ENCODE measurements around the gene DAD1. TPM values are rescaled to one million over a fixed set of nuclear protein-coding genes. Genes with fewer than 3 reads are reported as not detected.

The DAD1 gene
- total RNA-seq, 2 experiments from 2014 or later, result 117 to 154 TPM

DNA sequence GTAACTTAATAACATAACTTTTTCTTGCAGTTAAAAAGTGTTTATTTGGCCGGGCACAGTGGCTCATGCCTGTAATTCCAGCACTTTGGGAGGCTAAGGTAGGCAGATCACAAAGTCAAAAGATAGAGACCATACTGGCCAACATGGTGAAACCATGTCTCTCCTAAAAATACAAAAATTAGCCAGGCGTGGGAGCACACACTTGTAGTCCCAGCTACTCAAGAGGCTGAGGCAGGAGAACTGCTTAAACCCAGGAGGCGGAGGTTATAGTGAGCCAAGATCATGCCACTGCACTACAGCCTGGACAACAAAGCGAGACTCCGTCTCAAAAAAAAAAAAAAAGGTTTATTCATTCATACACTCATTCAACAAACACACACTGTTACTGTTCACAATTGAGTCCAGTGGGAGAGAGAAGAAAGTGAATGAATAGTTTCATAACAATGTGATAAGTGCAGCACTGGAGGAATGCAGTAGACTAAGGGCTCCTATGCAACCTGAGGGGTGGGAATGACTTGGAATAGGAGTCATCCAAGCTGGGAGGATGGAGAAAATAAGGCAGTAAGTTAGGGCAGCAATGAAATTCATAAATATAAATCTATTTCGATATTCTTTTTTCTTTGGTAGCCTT is 19.8 kb downstream of the DAD1 start:
- Histone ChIP-seq H3K9me3 (ENCODE audit: low read length) (no peaks in the 10 kb centered on the region), H3K9me2 (ENCODE audit: insufficient read depth, low read length) (no peaks in the 10 kb centered on the region), H3K79me2 (ENCODE audit: insufficient read depth, low read depth, low read length) (peaks cover 53% of the 10 kb centered on the region; the same call in 1 of the 2 replicates), H2AFZ (ENCODE audit: low read length) (no peak overlapping the region), H3K4me2 (ENCODE audit: low read length) (peak overlapping the region; percentile 76), H3K4me1 (ENCODE audit: insufficient read depth, low read length, poor library complexity, severe bottlenecking) (peaks cover 67% of the 10 kb centered on the region), H4K20me1 (ENCODE audit: insufficient read depth, low read length) (no peaks in the 10 kb centered on the region), H3K4me3 (ENCODE audit: low read depth, low read length, poor library complexity, severe bottlenecking) (peak overlapping the region; percentile 65), H3K36me3 (ENCODE audit: insufficient read depth, low read length) (peaks cover 74% of the 10 kb centered on the region), H3K27ac (ENCODE audit: low read depth, low read length, poor library complexity, severe bottlenecking) (peak overlapping the region; percentile 83)
- no TSS peak for BruUV-seq (replicated peaks)
- DNase-seq (ENCODE audit: low spot score), result no peak
- TF ChIP-seq EZH2phosphoT487 (IDR thresholded peaks at IDR 0.05; ENCODE audit: borderline replicate concordance, low read depth, low read length), result no peak
- TF ChIP-seq, protein P1, sequence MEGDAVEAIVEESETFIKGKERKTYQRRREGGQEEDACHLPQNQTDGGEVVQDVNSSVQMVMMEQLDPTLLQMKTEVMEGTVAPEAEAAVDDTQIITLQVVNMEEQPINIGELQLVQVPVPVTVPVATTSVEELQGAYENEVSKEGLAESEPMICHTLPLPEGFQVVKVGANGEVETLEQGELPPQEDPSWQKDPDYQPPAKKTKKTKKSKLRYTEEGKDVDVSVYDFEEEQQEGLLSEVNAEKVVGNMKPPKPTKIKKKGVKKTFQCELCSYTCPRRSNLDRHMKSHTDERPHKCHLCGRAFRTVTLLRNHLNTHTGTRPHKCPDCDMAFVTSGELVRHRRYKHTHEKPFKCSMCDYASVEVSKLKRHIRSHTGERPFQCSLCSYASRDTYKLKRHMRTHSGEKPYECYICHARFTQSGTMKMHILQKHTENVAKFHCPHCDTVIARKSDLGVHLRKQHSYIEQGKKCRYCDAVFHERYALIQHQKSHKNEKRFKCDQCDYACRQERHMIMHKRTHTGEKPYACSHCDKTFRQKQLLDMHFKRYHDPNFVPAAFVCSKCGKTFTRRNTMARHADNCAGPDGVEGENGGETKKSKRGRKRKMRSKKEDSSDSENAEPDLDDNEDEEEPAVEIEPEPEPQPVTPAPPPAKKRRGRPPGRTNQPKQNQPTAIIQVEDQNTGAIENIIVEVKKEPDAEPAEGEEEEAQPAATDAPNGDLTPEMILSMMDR (conservative IDR thresholded peaks at IDR 0.05; ENCODE audit: low read length), result no peak
- ChIA-PET POLR2A (interaction anchor here (0.7 to 2.9 kb wide), 19 partner anchors 8 to 294 kb away, joined by 3 to 21 read pairs (median 5); partner anchors contain the start of gene DAD1), CTCF (ENCODE audit: unreplicated experiment) (interaction anchor here (0.6 to 1.7 kb wide), 9 partner anchors 8 to 285 kb away, joined by 3 to 18 read pairs (median 4); no protein-coding TSS in a partner anchor)
- intact Hi-C loops (cut with micrococcal nuclease; ENCODE audit: unreplicated experiment), result no loop called here

DNA sequence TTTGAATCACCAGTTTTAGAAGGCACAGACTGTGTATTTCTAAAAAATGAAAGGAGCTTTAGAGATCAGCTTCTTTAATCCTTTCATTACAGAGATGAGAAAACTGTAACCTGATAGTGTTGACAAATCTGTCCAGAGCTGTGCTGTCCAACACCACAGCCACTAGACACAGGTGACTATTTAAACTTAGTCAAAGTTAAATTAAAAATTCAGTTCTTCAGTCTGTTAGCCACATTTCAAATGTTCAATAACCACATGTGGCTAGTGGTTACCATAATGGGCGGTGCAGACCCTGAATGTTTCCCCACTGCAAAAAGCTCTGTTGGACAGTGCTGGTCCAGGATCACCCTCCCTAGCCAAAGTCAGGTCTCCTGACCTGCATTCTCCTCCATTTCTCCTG is 21.6 kb downstream of the DAD1 start:
- Histone ChIP-seq H3K4me3 (ENCODE audit: low read depth, low read length, poor library complexity, severe bottlenecking) (no peak overlapping the region), H3K36me3 (ENCODE audit: insufficient read depth, low read length) (peaks cover 66% of the 10 kb centered on the region), H3K9me2 (ENCODE audit: insufficient read depth, low read length) (no peaks in the 10 kb centered on the region), H3K4me1 (ENCODE audit: insufficient read depth, low read length, poor library complexity, severe bottlenecking) (peaks cover 85% of the 10 kb centered on the region), H2AFZ (ENCODE audit: low read length) (no peak overlapping the region; the same call in 1 of the 2 replicates), H3K79me2 (ENCODE audit: insufficient read depth, low read depth, low read length) (peaks cover 53% of the 10 kb centered on the region; the same call in 1 of the 2 replicates), H3K4me2 (ENCODE audit: low read length) (peak overlapping the region; percentile 40), H3K27ac (ENCODE audit: low read depth, low read length, poor library complexity, severe bottlenecking) (peak overlapping the region; percentile 83), H4K20me1 (ENCODE audit: insufficient read depth, low read length) (no peaks in the 10 kb centered on the region), H3K9me3 (ENCODE audit: low read length) (no peaks in the 10 kb centered on the region)
- DNase-seq (ENCODE audit: low spot score), result no peak
- intact Hi-C loops (cut with micrococcal nuclease; ENCODE audit: unreplicated experiment), result no loop called here
- POLR2A ChIA-PET, result interaction anchor here (0.5 to 2.7 kb wide), 16 partner anchors 9 to 199 kb away, joined by 3 to 13 read pairs (median 3); partner anchors contain the start of gene OXA1L
- CTCF ChIA-PET (ENCODE audit: unreplicated experiment), result interaction anchor here (0.7 to 3.1 kb wide), 2 partner anchors 11 to 96 kb away, joined by 4 to 18 read pairs; no protein-coding TSS in a partner anchor
- BruUV-seq (replicated peaks), result no TSS peak
- TF ChIP-seq, protein P1 (conservative IDR thresholded peaks at IDR 0.05; ENCODE audit: low read length), result no peak
- no peak for TF ChIP-seq EZH2phosphoT487 (IDR thresholded peaks at IDR 0.05; ENCODE audit: borderline replicate concordance, low read depth, low read length)

DNA sequence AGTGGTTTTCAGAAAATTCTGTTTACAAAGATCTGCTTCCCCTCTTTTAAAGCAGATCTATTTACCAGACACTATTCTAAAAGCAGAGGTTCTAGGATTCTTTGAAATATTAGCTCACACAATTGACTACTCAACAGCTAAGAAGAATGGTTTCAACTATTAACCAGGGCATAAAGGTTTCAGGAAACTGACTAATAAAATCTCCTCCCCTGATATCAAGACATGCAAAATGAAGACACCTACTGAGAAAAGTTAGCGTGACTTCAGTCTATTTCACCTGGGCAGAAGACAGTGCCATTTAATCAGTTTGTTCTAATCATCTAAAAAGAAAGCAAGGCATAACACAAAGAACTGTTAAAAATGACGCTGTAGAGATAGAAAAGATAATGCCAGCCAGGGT is 22.2 kb downstream of the DAD1 start:
- no peak overlapping the region for H3K4me3 ChIP-seq (ENCODE audit: low read depth, low read length, poor library complexity, severe bottlenecking)
- intact Hi-C loops (cut with micrococcal nuclease; ENCODE audit: unreplicated experiment), result no loop called here

More for the DNA sequence above, 22.2 kb downstream of the DAD1 start:
- Histone ChIP-seq H3K9me2 (ENCODE audit: insufficient read depth, low read length) (no peaks in the 10 kb centered on the region), H3K27ac (ENCODE audit: low read depth, low read length, poor library complexity, severe bottlenecking) (peak overlapping the region; percentile 83), H3K9me3 (ENCODE audit: low read length) (no peaks in the 10 kb centered on the region), H2AFZ (ENCODE audit: low read length) (no peak overlapping the region; the same call in 1 of the 2 replicates), H3K36me3 (ENCODE audit: insufficient read depth, low read length) (peaks cover 60% of the 10 kb centered on the region), H3K4me2 (ENCODE audit: low read length) (peak overlapping the region; percentile 40), H3K4me1 (ENCODE audit: insufficient read depth, low read length, poor library complexity, severe bottlenecking) (peaks cover 91% of the 10 kb centered on the region), H3K79me2 (ENCODE audit: insufficient read depth, low read depth, low read length) (peaks cover 53% of the 10 kb centered on the region; the same call in 1 of the 2 replicates), H4K20me1 (ENCODE audit: insufficient read depth, low read length) (no peaks in the 10 kb centered on the region)
- ChIA-PET CTCF (ENCODE audit: unreplicated experiment) (interaction anchor here (0.7 to 3.1 kb wide), 2 partner anchors 10 to 95 kb away, joined by 4 to 18 read pairs; no protein-coding TSS in a partner anchor), POLR2A (interaction anchor here (0.5 to 2.7 kb wide), 17 partner anchors 8 to 182 kb away, joined by 3 to 13 read pairs (median 3); no protein-coding TSS in a partner anchor)
- no TSS peak for BruUV-seq (replicated peaks)
- DNase-seq (ENCODE audit: low spot score), result no peak
- TF ChIP-seq, protein P1 (conservative IDR thresholded peaks at IDR 0.05; ENCODE audit: low read length), result no peak
- TF ChIP-seq EZH2phosphoT487 (IDR thresholded peaks at IDR 0.05; ENCODE audit: borderline replicate concordance, low read depth, low read length), result no peak

Measured in OCI-LY7 (cell line).